ENCODE data around the gene KLHL5. TPM values are rescaled to one million over a fixed set of nuclear protein-coding genes. Genes with fewer than 3 reads are reported as not detected.

Gene KLHL5
- total RNA-seq, 1 donor from 2014 or later: 28.8 TPM

DNA sequence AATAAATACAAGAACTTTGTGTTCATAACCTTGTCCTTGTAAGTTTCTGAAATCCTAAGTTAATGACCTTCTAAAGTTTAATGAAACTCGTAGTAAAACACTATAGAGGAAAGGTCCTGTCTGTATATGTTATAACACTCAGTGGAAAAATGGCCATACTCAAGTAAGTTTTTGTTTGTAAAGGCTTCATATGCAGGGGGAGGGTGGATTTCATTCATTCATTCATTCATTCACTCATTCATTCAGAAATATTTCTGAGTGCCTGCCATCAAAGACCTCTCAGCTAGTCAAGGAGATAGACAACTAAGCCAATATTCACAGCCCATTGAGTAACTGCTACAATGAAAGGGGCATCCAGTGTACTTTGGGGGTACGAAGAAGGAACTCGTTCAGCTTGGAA is 22.9 kb upstream of the KLHL5 start:
- H3K27ac ChIP-seq: no peak overlapping the region
- no peaks in the 10 kb centered on the region for H3K27me3 ChIP-seq (ENCODE audit: low read depth)
- H3K36me3 ChIP-seq: no peaks in the 10 kb centered on the region
- DNase-seq (no peak), ATAC-seq (no peak)
- H3K4me1 ChIP-seq: peaks cover 30% of the 10 kb centered on the region
- no peak overlapping the region for H3K4me3 ChIP-seq
- H3K9me3 ChIP-seq: no peaks in the 10 kb centered on the region
- TF ChIP-seq, protein P1, sequence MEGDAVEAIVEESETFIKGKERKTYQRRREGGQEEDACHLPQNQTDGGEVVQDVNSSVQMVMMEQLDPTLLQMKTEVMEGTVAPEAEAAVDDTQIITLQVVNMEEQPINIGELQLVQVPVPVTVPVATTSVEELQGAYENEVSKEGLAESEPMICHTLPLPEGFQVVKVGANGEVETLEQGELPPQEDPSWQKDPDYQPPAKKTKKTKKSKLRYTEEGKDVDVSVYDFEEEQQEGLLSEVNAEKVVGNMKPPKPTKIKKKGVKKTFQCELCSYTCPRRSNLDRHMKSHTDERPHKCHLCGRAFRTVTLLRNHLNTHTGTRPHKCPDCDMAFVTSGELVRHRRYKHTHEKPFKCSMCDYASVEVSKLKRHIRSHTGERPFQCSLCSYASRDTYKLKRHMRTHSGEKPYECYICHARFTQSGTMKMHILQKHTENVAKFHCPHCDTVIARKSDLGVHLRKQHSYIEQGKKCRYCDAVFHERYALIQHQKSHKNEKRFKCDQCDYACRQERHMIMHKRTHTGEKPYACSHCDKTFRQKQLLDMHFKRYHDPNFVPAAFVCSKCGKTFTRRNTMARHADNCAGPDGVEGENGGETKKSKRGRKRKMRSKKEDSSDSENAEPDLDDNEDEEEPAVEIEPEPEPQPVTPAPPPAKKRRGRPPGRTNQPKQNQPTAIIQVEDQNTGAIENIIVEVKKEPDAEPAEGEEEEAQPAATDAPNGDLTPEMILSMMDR (IDR thresholded peaks at IDR 0.05): no peak
- intact Hi-C loops (cut with DNase I): no loop called here

DNA sequence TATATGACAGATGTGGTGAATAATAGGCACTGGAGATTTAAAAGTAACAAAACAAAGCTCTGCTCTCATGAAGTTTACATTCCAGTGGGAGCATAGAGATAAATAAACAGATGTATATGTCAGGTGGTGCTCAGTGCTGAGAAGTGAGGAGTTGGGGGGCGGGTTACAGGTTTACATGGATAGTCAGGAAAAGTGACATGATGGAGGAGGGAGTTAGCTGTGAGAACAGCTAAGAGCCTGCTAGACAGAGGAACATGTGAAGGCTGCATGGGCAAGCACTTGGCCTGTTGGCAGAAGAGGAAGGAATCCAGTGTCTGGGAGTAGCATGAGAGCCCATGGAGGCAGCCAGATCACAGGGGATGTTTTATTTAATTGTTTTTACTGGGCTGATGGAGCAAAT is 19.7 kb upstream of the KLHL5 start:
- Histone ChIP-seq H3K4me3 (no peak overlapping the region), H3K4me1 (peaks cover 48% of the 10 kb centered on the region), H3K36me3 (no peaks in the 10 kb centered on the region), H3K9me3 (no peaks in the 10 kb centered on the region), H3K27me3 (ENCODE audit: low read depth) (no peaks in the 10 kb centered on the region), H3K27ac (peak overlapping the region; percentile 8)
- no peak for DNase-seq
- TF ChIP-seq, protein P1 (IDR thresholded peaks at IDR 0.05): no peak
- no peak for ATAC-seq
- intact Hi-C loops (cut with DNase I): no loop called here

GRCh38 chr4:39043058-39043860 is 18.8 kb upstream of the KLHL5 start:
- H3K4me3 ChIP-seq: peak overlapping the region; percentile 66
- TF ChIP-seq, protein P1 (IDR thresholded peaks at IDR 0.05): no peak
- H3K4me1 ChIP-seq: peaks cover 46% of the 10 kb centered on the region
- H3K27ac ChIP-seq: peak overlapping the region; percentile 88
- intact Hi-C loops (cut with DNase I): no loop called here
- peak; percentile 26 for DNase-seq
- no peaks in the 10 kb centered on the region for H3K9me3 ChIP-seq
- ATAC-seq: no peak
- H3K36me3 ChIP-seq: no peaks in the 10 kb centered on the region
- H3K27me3 ChIP-seq (ENCODE audit: low read depth): no peaks in the 10 kb centered on the region

DNA sequence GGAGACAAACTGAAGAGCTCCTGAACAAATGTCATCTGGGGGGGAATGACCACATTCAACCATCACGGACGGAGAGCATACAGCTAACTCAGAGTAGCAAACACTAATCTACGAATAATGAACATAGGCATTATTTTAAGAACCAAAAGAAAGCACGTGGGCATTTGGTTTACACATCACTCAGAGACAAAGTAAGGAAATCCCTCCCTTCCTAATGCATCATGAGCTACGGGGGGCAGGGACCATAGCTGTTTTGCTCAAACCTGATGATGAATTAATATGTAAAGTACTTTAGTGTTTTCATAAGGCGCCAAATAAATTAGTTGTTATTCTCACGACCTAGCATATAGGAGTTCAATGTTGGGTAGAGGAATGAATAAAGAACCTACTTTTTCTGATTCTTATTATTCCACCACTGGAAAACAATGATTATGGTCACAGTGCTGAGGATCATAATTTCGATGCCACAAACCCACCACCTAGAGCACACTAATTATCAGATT is 18.1 kb upstream of the KLHL5 start:
- DNase-seq (no peak), ATAC-seq (peak in 1 of 2 donors; percentile 5)
- TF ChIP-seq, protein P1 (IDR thresholded peaks at IDR 0.05): no peak
- Histone ChIP-seq H3K4me1 (peaks cover 48% of the 10 kb centered on the region), H3K27me3 (ENCODE audit: low read depth) (no peaks in the 10 kb centered on the region), H3K36me3 (no peaks in the 10 kb centered on the region), H3K27ac (peak overlapping the region; percentile 88), H3K9me3 (no peaks in the 10 kb centered on the region), H3K4me3 (peak overlapping the region; percentile 66)
- intact Hi-C loops (cut with DNase I): no loop called here

DNA sequence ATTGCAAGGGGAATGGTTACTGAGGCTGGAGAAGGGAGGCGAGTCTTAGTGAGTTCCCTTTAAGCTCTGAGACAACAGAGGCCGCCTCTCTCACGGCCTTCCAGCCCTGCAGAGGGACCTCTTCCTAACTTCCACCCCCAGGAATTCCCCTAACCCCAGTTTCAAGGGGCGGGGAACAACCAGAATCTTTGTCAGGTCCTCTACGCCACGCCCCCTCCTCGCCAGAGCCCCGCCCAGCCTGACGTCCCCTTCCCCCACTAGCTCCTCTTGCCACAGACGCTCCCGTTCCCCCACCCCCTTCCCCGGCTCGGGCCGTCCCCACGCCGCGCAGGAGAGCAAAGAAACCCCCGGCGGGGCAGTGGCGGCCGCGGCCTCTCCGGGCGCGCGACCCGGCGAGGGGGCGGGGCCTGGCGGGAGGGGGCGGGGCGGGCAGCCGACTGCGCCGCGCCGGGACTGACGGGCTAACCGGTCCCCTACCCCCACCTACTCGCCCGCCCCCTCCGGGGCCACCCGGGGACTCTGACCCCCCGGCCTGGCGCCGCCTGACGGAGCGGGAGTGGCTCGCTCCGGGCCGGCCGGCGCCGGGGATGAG is 17.6 kb upstream of the KLHL5 start:
- no peaks in the 10 kb centered on the region for H3K36me3 ChIP-seq
- no peaks in the 10 kb centered on the region for H3K9me3 ChIP-seq
- no peaks in the 10 kb centered on the region for H3K27me3 ChIP-seq (ENCODE audit: low read depth)
- ATAC-seq: peak; percentile 93 to 94
- H3K4me3 ChIP-seq: peak overlapping the region; percentile 66
- H3K4me1 ChIP-seq: peaks cover 51% of the 10 kb centered on the region
- DNase-seq: peak; percentile 93
- TF ChIP-seq, protein P1 (IDR thresholded peaks at IDR 0.05): no peak
- H3K27ac ChIP-seq: peak overlapping the region; percentile 88
- intact Hi-C loops (cut with DNase I): no loop called here
